ENCODE data around the gene MERTK.
"Not testable (repeated sequence)": the region's sequence is repeated elsewhere in the genome, so short reads cannot be mapped to it uniquely, and the experiment has no call there.

Gene MERTK

GRCh38 chr2:112045446-112046014 is 147.1 kb downstream of the MERTK start:
- no peak for DNase-seq (ENCODE audit: low read depth)

GRCh38 chr2:112046231-112046630 is 147.8 kb downstream of the MERTK start:
- DNase-seq (ENCODE audit: low read depth): no peak

- DNase-seq (ENCODE audit: low read depth): no peak
Measured at GRCh38 chr2:112047537-112048235, 149.3 kb downstream of the MERTK start.

- DNase-seq (ENCODE audit: low read depth): no peak
Measured at GRCh38 chr2:112048236-112048592, 149.8 kb downstream of the MERTK start.

DNA sequence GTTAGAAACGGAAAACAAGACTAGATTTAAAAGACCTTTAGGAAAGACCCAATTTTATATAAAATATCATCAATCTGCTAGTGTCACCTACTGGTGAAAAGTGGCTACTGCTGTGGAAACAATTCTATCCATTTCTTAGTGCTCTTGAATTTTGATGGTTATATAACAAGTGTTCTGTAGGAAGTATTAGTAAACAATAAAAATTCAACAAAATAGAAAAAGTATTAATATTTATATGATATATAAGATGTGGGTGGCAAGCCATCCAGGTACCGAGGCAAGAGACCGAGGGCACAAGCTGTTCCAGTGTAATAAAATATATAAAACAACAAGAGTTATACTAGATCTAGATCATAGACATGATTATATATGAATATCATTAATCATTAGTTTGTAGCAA is 150.5 kb downstream of the MERTK start:
- no peak for DNase-seq (ENCODE audit: low read depth)

DNA sequence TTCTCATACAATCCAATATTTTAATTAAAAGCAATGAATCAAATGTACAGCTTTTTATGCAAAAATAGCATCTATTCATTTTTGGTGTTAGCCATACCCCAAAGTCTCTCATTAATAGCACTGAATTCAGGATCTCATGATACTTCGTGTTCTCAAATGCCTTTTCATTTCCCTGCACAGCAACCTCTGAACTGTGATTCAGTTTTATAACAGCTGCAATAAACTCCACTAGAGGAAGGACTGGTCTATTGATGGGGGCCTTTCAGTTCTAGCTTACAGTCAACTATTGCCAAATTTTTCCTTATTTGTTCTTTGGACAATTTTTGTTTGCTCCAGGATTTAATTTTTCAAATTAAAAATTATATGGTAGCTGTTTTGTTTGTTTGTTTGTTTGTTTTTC is 151.9 kb downstream of the MERTK start:
- DNase-seq (ENCODE audit: low read depth): no peak

DNA sequence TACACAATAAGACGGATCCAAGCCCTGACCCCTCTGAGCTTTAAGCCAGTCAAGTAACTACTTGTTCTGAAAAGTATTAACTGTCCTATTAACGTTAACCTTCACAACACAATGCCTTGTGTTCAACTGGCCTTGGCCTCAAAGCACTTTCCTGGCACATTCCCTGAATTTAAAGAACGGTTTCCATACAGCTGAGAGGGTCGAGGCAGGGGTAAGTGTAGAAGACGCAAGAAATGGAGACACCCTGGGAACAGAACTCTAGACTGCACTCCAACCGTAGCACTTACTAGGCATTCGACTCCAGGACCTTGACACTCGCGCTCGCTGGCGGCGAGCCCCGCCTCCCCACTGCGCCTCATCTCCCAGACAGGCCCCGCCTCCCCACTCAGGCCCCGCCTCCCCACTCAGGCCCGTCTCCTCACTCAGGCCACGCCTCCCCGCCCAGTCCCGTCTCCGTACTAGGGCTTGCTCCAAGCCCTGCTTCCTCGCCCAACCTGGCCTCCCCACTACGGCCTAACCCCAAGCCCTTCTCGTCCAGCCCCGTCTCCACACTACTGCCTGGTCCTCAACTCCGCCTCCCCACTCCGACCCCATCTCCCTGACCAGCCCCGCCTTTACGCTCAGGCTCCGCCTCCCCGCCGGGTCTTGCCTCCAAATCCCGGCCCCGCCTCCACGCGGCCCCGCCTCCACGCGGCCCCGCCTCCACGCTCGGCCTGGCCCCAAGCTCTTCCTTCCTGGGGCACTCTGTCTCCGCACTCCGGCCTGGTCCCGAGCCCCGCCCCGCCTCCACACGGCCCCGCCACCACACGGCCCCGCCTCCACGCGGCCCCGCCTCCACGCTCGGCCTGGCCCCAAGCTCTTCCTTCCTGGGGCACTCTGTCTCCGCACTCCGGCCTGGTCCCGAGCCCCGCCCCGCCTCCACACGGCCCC is 155.8 kb downstream of the MERTK start:
- DNase-seq (ENCODE audit: low read depth): peak; percentile 95

- peak; percentile 98 for DNase-seq (ENCODE audit: low read depth)
Measured at GRCh38 chr2:112054847-112055729, 156.7 kb downstream of the MERTK start, which contains the start of gene TMEM87B. Gene TMEM87B (plus strand): TSS chr2:112055269. CDS start chr2:112055592, 323 bp downstream.

GRCh38 chr2:112055730-112056625 is 157.6 kb downstream of the MERTK start:
- peak; percentile 29 for DNase-seq (ENCODE audit: low read depth)

DNA sequence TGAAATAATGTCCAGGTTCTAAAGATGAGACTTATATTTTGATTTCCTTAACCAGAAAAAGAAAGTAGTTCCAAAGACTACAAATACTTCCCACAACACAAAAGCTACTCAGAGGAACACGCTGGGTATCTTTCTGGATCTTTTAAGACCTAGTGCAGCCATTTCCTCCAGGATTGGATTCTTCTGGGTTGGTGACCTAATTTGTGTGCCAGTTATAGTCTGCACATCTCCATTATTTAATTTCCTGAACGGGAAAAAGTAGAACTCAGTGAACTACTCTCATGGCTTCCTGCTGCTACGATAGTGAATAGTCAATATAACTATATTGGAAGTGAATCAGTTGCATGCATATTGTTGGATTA is 158.2 kb downstream of the MERTK start:
- DNase-seq (ENCODE audit: low read depth): no peak

GRCh38 chr2:112059671-112060070 is 161.3 kb downstream of the MERTK start:
- DNase-seq (ENCODE audit: low read depth): no peak

GRCh38 chr2:112061299-112061698 is 162.9 kb downstream of the MERTK start:
- DNase-seq (ENCODE audit: low read depth): no peak

- no peak for DNase-seq (ENCODE audit: low read depth)
Measured at GRCh38 chr2:112061840-112062239, 163.4 kb downstream of the MERTK start.

DNA sequence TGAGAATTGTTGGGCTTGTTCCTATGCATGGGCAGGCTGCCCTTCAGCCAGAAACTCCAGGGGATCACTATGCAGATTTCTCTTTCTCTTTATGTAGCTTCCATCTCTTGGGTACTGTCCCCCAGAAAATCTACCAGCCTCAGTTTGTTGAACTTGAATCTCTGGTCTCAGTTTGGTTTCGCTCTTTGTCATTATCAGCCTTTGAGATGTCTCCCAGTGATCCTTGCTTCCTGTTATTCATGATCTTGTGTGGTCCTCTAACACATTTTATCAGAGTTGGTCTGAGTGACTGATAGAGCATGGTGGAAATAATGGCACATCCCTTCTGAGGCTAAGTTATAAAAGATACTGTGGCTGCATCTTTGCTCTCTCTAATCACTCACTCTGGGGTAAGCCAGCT is 164.5 kb downstream of the MERTK start:
- no peak for DNase-seq (ENCODE audit: low read depth)

GRCh38 chr2:112065486-112065885 is 167.1 kb downstream of the MERTK start:
- no peak for DNase-seq (ENCODE audit: low read depth)

GRCh38 chr2:112065966-112066365 is 167.6 kb downstream of the MERTK start:
- no peak for DNase-seq (ENCODE audit: low read depth)

DNA sequence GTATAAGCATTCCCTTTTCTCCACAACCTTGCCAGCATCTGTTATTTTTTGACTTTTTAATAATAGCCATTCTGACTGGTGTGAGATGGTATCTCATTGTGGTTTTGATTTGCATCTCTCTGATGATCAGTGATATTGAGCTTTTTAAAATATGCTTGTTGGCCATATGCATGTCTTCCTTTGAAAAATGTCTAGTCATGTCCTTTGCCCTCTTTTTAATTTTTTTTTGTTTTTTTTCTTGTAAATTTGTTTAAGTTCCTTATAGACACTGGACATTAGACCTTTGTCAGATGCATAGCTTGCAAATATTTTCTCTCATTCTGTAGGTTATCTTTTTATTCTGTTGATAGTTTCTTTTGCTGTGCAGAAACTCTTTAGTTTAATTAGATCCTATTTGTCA is 171.4 kb downstream of the MERTK start:
- not testable (repeated sequence) for DNase-seq (ENCODE audit: low read depth)

GRCh38 chr2:112073875-112074274 is 175.5 kb downstream of the MERTK start:
- DNase-seq (ENCODE audit: low read depth): no peak

GRCh38 chr2:112074506-112074905 is 176.1 kb downstream of the MERTK start:
- DNase-seq (ENCODE audit: low read depth): no peak

DNA sequence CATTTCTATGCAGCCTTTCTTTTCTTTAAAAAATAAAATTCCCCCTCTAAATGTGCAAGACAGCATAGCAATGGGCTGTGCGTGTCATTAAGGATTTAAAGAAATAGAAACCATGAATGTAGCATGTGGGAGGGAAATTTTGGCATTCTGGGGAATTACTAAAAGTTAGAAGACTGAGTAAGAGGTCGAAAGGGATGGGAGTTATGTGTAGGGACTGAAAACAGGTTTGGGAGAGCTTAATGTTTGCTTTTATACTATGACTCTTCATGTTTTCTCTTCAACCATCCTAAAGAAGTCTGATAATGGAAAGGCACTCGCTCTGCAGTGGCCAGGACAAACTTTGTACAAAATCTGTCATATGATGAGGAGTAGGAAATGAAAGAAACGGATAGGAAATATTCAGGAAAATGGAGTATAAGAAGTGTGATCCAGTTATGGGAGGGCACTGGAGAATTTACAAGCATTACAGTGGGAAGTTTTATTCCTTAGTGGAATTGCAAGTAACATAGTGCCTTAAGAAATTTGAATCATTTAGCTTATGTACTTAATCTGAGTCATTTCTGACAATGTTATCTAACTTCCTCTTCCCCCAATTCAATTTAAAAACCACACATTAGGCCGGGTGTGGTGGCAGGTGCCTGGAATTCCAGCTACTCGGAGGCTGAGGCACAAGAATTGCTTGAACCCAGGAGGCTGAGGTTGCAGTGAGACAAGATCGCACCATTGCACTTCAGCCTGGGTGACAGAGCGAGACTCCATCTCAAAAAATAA is 177.3 kb downstream of the MERTK start:
- no peak for DNase-seq (ENCODE audit: low read depth)

Data from T-helper 22 cell (primary cell).